Caco-2 (cell line): Measurements from ENCODE around the gene KIAA1671. TPM values are rescaled to one million over a fixed set of nuclear protein-coding genes. Genes with fewer than 3 reads are reported as not detected.

ENCODE experiments used
- BruUV-seq: library from RNA; stranded (reverse); fragments of 400-500 nt; replicated peaks from 2 replicates; lab custom pipeline; 2021; lab: Mats Ljungman, UMichigan
- CTCF ChIA-PET: fragments of 300-600 bp; sonication (Branson Sonifier 250); formaldehyde crosslinking; loops from one replicate; lab custom pipeline; 2022; ENCODE audit warnings: antibody characterized with exemption; lab: Charles Lee
- POLR2A ChIA-PET: fragments of 300-600 bp; sonication (Branson Sonifier 250); formaldehyde crosslinking; loops from one replicate; lab custom pipeline; 2022; ENCODE audit warnings: antibody characterized with exemption; lab: Charles Lee
- DNase-seq, 2 experiments: peaks; one replicate each; pipeline versions ENCODE4 v3.0.0 to v3.0.0-alpha.2; 2020 to 2022
- H3K27me3 ChIP-seq: replicated peaks from 2 replicates; pipeline ENCODE4 v1.6.0; 2011; ENCODE audit warnings: low read length; ENCODE audit not compliant: control insufficient read depth, insufficient read depth
- H3K36me3 ChIP-seq: 2 replicates; pipeline ENCODE4 v1.5.1; 2011; ENCODE audit warnings: low read length; ENCODE audit not compliant: control insufficient read depth, insufficient read depth
- H3K4me1 ChIP-seq: fragments of 250-450 bp; sonication (Bioruptor Pico); 2 replicates; pipeline ENCODE4 v1.5.1; 2020; ENCODE audit warnings: mild to moderate bottlenecking
- H3K4me3 ChIP-seq: 2 replicates; pipeline ENCODE4 v1.5.1; 2011; ENCODE audit warnings: low read depth, mild to moderate bottlenecking, control low read depth, low read length
- H3K9me3 ChIP-seq: fragments of 250-450 bp; sonication (Bioruptor Pico); 2 replicates; pipeline ENCODE4 v1.5.1; 2020; ENCODE audit warnings: mild to moderate bottlenecking, moderate library complexity
- H3K27ac Mint-ChIP-seq: one replicate; pipeline ENCODE4 v1.8.0; 2022; ENCODE audit warnings: mixed read lengths; ENCODE audit not compliant: unreplicated experiment
- H3K27me3 Mint-ChIP-seq: one replicate; pipeline ENCODE4 v1.8.0; 2022; ENCODE audit warnings: mixed read lengths; ENCODE audit not compliant: insufficient read depth, unreplicated experiment
- H3K36me3 Mint-ChIP-seq: one replicate; pipeline ENCODE4 v1.8.0; 2022; ENCODE audit warnings: mild to moderate bottlenecking, mixed read lengths; ENCODE audit not compliant: insufficient read depth, unreplicated experiment
- H3K4me1 Mint-ChIP-seq: one replicate; pipeline ENCODE4 v1.8.0; 2022; ENCODE audit warnings: low read depth, mixed read lengths; ENCODE audit not compliant: unreplicated experiment
- H3K4me3 Mint-ChIP-seq: one replicate; pipeline ENCODE4 v1.8.0; 2022; ENCODE audit warnings: mild to moderate bottlenecking, moderate library complexity, mixed read lengths; ENCODE audit not compliant: unreplicated experiment
- H3K9me3 Mint-ChIP-seq: one replicate; pipeline ENCODE4 v1.8.0; 2022; ENCODE audit warnings: mixed read lengths; ENCODE audit not compliant: unreplicated experiment
- intact Hi-C: fragments of 100-400 bp; cut with micrococcal nuclease; formaldehyde crosslinking; loops from one replicate; pipeline ENCODE4 v1.10.0; 2022; ENCODE audit not compliant: unreplicated experiment
- total RNA-seq: library from RNA; stranded (reverse); gene quantifications from 2 replicates; pipeline ENCODE4 v1.2.3, GENCODE V29; 2022
- TF ChIP-seq, protein P1 (sequence below), 2 experiments: fragments of 200-600 bp in 1 of 2; IDR thresholded peaks; 1 replicate in 1 of 2; 2 replicates in 1 of 2; pipeline versions ENCODE4 v1.5.1 to v1.8.0; 2011 to 2022; ENCODE audit warnings: antibody characterized with exemption in 1 of 2, control low read depth in 1 of 2, inconsistent platforms in 1 of 2, low read depth in 1 of 2, low read length in 1 of 2, mild to moderate bottlenecking in 1 of 2, moderate library complexity in 1 of 2; ENCODE audit not compliant: insufficient read depth in 1 of 2, severe bottlenecking in 1 of 2, unreplicated experiment in 1 of 2

Gene KIAA1671
- total RNA-seq, 1 experiment from 2014 or later = 28.6 TPM

DNA sequence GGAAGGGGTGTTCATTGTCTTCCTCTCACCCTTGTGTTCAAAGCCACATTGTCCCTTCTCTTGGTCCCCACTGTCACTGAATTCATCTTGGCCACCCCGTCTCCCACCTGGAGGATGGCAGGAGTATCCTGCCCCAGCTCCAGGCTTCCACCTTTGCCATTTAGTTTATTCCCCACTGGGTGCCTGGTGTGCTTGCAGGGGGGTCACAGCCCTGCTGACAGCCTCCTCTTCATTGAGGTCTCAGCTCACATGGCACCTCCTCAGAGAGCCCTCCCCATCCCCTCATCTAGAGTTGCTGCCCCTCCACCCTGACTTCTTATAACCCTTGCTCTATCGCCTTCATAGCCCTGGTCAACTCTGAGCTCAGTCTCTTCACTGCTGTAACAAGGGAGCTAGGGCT is 36.6 kb downstream of the KIAA1671 start:
- no peaks in the 10 kb centered on the region for H3K36me3 ChIP-seq
- TF ChIP-seq, protein P1, sequence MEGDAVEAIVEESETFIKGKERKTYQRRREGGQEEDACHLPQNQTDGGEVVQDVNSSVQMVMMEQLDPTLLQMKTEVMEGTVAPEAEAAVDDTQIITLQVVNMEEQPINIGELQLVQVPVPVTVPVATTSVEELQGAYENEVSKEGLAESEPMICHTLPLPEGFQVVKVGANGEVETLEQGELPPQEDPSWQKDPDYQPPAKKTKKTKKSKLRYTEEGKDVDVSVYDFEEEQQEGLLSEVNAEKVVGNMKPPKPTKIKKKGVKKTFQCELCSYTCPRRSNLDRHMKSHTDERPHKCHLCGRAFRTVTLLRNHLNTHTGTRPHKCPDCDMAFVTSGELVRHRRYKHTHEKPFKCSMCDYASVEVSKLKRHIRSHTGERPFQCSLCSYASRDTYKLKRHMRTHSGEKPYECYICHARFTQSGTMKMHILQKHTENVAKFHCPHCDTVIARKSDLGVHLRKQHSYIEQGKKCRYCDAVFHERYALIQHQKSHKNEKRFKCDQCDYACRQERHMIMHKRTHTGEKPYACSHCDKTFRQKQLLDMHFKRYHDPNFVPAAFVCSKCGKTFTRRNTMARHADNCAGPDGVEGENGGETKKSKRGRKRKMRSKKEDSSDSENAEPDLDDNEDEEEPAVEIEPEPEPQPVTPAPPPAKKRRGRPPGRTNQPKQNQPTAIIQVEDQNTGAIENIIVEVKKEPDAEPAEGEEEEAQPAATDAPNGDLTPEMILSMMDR (IDR thresholded peaks at IDR 0.05; ENCODE audit: insufficient read depth in 1 of 2, low read depth in 1 of 2, low read length in 1 of 2, severe bottlenecking in 1 of 2, unreplicated experiment in 1 of 2) = no peak
- BruUV-seq = no TSS peak
- H3K36me3 Mint-ChIP-seq = peaks cover 11% of the 10 kb centered on the region
- H3K27me3 ChIP-seq = no peaks in the 10 kb centered on the region
- no peaks in the 10 kb centered on the region for H3K9me3 Mint-ChIP-seq
- ChIA-PET CTCF (no interaction called here), POLR2A (no interaction called here)
- intact Hi-C loops = no loop called here
- H3K4me1 ChIP-seq = no peaks in the 10 kb centered on the region
- DNase-seq = no peak
- H3K4me3 ChIP-seq = no peak overlapping the region
- no peaks in the 10 kb centered on the region for H3K27me3 Mint-ChIP-seq
- H3K4me3 Mint-ChIP-seq = no peak overlapping the region
- H3K4me1 Mint-ChIP-seq = no peaks in the 10 kb centered on the region
- H3K9me3 ChIP-seq = no peaks in the 10 kb centered on the region
- no peak overlapping the region for H3K27ac Mint-ChIP-seq

DNA sequence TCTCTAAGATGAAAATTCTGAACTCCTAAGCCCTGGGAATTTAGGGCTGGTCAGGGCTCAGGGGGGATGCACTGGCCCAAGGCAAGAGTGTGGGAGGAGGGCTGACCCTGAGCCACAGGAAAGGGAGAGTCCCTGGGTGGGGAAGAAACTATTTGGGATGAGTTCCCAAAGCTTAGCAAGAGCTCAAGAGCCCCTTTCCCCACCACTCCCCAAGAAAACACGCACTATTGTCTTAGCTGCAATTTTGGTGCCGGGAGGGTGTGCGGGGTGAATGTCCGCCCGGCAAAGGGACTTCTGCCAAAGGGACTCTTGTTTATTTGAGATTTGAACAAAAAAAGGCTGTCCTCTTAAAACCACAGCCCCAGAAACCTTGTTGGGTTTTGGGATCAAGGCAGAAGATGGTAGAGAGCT is 37.0 kb downstream of the KIAA1671 start:
- CTCF ChIA-PET = no interaction called here
- TF ChIP-seq, protein P1 (IDR thresholded peaks at IDR 0.05; ENCODE audit: insufficient read depth in 1 of 2, low read depth in 1 of 2, low read length in 1 of 2, severe bottlenecking in 1 of 2, unreplicated experiment in 1 of 2) = no peak
- H3K27me3 Mint-ChIP-seq = no peaks in the 10 kb centered on the region

DNA sequence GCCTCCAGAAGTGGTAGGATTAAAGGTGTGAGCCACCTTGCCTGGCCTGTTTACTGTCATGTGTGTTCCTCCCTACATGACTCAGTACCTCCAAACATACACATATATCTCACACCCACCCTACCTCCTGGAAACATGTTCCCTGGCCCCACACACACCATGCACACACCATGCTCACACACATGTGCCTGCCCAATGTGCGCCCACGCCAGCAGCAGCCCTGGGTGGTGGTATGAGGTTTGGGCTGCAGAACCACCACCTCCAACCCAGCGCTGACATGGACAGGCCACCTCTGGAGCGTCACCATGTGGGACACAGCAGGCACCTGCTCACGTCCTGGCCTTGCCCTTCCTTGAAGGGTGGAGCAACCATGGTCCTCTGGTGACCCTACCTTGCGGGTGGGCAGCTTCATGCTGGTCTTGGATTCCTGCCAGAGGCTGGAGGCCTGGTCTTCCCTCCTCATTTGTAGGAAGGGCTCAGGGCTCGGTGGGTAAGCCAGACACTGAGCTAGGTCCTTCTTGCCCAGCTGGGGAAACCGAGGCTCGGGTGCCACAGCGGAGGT is 37.9 kb downstream of the KIAA1671 start:
- DNase-seq = no peak
- POLR2A ChIA-PET = no interaction called here
- intact Hi-C loops = no loop called here
- H3K4me3 ChIP-seq = no peak overlapping the region
- H3K27me3 Mint-ChIP-seq = no peaks in the 10 kb centered on the region
- CTCF ChIA-PET = interaction anchor here (0.6 kb wide), 1 partner anchor 25 kb away, joined by 3 read pairs; no protein-coding TSS in a partner anchor
- no peaks in the 10 kb centered on the region for H3K27me3 ChIP-seq
- no peaks in the 10 kb centered on the region for H3K9me3 Mint-ChIP-seq
- H3K9me3 ChIP-seq = no peaks in the 10 kb centered on the region
- no peaks in the 10 kb centered on the region for H3K36me3 ChIP-seq
- no peak overlapping the region for H3K27ac Mint-ChIP-seq
- H3K4me1 Mint-ChIP-seq = no peaks in the 10 kb centered on the region
- H3K36me3 Mint-ChIP-seq = peaks cover 11% of the 10 kb centered on the region
- TF ChIP-seq, protein P1 (IDR thresholded peaks at IDR 0.05; ENCODE audit: insufficient read depth in 1 of 2, low read depth in 1 of 2, low read length in 1 of 2, severe bottlenecking in 1 of 2, unreplicated experiment in 1 of 2) = no peak
- H3K4me3 Mint-ChIP-seq = no peak overlapping the region
- H3K4me1 ChIP-seq = no peaks in the 10 kb centered on the region
- no TSS peak for BruUV-seq

More for the DNA sequence above, 37.0 kb downstream of the KIAA1671 start:
- H3K36me3 Mint-ChIP-seq = peaks cover 11% of the 10 kb centered on the region
- H3K27ac Mint-ChIP-seq = no peak overlapping the region
- intact Hi-C loops = no loop called here
- H3K4me1 ChIP-seq = no peaks in the 10 kb centered on the region
- DNase-seq = no peak
- H3K36me3 ChIP-seq = no peaks in the 10 kb centered on the region
- no peaks in the 10 kb centered on the region for H3K27me3 ChIP-seq
- H3K4me1 Mint-ChIP-seq = no peaks in the 10 kb centered on the region
- H3K4me3 ChIP-seq = no peak overlapping the region
- no peak overlapping the region for H3K4me3 Mint-ChIP-seq
- no TSS peak for BruUV-seq
- no peaks in the 10 kb centered on the region for H3K9me3 Mint-ChIP-seq
- H3K9me3 ChIP-seq = no peaks in the 10 kb centered on the region
- POLR2A ChIA-PET = no interaction called here
